GM19099 (cell line): ENCODE results near the gene SH2D3C.
A peak's percentile ranks its signal among the peaks of the same experiment; 100 is the strongest.

Experiments
- POLR2A ChIP-seq: IDR thresholded peaks from 3 replicates; pipeline ENCODE4 v1.6.1; 2011; ENCODE audit warnings: low read depth; ENCODE audit not compliant: insufficient read length; ENCODE audit errors: extremely low read depth

Gene SH2D3C

DNA sequence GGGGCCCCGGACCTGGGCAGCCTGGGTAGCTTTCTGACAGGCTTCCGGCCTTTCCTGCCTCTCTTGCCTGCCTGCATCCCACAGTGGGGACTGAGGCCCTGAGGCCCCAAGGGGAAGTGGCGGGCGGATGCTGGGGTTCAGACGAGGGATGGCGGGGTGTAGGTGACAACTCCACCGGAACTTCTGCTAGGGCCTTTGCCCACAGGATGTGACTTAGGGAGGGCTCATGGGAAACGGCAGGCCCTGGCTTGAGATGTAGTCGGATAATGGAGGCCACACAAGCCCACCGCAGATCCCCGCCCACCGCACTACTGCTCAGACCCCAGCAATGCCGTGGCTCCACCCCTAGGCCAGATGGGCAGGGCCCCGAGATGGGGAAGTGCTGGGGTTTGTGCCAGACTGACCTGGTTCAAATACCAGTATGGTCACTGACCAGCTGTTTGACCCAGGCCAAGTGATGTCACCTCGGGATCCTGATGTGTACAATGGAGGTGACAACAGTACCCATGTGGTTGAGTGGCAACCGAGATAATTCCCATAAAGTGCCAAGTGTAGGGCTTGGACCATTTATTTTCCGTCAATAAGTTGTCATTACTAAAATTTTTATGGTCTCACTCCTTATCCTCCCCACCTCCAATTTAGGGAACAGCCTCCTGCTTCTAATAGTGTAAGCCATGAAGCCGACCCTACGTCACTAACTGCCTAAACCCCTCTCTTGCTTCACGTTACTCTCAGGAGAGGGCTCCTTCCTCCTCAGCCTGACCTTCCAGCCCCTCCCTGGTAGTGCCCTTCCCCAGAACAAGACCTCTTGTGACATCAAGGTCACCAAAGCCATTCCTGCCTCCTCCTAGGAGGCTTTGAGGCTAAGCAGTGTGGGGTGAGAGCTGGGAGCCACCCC, 4.9 kb upstream of the SH2D3C start:
- TF ChIP-seq POLR2A: peak; percentile 25

DNA sequence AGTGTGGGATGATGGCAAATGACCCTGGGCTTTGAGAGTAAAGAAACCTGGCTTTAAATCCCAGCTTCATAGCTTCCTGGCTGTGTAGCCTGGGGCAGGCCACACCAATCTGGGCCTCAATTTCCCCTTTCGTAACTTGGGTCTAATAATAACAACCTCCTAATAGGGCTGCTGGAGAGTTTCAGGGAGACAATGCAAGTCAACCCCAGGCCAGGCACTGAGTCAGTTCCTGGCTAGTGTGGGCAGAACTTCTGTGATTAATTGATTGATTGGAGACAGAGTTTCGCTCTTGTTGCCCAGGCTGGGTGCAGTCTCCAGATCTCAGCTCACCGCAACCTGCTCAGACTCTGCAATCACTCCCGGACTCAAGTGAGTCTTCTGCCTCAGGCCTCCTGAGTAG, 3.3 kb upstream of the SH2D3C start:
- TF ChIP-seq POLR2A: no peak

DNA sequence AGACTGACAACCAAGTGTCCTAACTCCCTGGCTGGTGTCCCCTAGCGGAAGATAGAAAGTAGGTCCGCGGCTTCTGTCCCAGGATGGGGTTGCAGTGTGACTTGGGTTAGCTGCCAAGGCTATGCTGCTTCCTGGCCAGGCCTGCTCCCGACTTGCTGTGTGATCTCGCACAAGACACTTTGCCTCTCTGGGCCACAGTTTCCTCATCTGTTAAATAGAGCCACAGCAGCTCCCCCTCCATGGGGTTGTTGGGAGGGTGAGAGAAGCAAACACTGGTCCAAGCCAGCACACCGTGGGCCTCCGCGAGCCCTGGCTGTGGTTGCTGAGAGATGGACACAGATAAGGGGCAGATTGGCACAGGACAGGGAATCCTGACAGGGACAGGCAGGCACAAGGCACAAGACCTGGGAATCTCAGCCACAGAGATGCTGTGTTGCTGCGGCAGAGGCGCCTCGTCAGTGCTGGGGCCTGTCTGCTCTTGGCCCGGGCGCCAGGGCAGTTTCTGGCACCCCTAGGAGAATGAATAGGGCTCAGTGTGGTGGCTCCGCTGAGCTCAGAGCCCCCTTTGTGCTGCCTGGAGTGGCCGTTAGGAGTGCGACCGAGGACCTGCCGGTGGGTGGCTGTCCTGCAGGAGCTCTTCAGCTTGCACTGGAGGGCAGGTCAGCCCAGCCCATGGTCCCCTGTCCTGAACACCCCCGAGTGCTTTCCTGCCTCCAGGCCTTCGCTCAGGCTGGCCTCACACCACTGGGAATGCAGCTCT, 1.8 kb upstream of the SH2D3C start:
- no peak for TF ChIP-seq POLR2A

DNA sequence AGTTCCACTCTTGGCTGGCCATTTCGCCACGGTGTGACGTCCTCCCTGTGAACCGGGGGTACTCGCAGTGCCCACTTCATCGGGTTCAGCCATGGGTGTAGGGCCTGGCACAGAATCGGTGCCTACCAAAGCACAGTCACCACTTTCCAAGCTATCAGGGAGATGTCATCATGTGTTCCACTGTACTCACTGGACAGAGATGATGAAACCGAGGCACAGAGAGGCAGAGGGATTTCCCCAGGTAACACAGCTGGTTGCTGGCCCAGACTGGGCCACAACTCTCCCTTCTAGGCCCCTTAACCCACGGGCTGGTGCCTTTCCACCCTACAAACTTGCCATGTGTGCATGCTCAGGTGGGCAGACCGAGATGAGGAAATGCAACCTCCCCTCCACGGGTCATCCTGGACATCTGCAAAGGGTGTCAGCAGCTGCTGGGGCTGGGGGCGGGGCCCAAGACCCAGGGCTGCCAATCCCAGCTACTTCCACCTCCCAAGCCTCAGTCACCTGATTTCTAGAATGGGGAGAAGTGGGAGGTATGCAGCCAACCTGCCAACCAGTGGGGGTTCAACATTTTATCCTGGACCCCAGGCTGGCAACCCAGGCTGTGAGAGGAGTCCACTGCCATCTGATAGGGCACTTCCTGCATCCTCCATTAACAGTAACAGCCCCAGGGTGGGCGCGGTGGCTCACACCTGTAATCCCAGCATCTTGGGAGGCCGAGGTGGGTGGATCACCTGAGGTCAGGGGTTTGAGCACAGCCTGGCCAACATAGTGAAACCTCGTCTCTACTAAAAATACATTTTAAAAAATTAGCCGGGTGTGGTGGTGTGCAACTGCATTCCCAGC, 893 bp upstream of the SH2D3C start:
- TF ChIP-seq POLR2A: peak; percentile 56

DNA sequence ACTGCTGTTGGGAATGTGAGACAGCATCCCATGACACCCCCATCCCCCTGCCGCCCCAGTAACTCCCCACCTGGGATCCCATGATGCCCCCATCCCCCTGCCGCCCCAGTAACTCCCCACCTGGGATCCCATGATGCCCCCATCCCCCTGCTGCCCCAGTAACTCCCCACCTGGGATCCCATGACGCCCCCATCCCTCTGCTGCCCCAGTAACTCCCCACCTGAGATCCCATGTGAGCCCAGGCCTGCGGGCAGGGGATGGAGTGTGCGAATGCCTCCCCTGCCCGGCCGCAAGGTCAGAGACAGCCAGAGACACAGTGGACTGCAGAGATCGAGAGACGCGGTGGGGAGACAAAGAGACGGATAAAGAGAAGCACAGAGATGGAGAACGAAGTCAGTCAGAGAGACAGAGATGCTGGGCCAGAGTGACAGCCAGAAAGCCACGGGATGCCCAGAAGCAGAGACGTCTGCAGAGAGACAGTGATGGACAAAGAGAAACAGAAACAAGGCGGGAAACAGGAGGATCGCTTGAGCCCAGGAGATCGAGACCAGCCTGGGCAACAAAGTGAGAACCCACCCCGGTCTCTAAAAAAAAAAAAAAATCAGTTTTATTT, 992 bp downstream of the SH2D3C start:
- TF ChIP-seq POLR2A: no peak

DNA sequence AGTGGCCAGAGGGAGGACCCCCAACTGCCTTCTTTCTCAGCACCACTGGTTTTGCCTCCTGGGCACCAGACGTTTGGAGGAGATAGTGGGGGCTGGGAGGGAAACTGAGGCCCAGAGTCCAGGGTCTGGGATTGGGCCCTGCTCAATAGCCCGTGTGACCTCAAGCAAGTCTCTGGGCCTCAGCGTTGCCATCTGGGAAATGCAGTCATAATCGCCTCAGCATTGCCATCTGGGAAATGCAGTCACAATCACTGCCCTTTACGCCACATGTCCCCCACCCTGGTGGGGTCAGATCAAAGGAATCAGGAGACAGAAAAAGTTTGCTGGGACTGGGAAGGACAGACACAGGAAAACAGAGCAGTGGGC, 1.6 kb downstream of the SH2D3C start:
- no peak for TF ChIP-seq POLR2A

DNA sequence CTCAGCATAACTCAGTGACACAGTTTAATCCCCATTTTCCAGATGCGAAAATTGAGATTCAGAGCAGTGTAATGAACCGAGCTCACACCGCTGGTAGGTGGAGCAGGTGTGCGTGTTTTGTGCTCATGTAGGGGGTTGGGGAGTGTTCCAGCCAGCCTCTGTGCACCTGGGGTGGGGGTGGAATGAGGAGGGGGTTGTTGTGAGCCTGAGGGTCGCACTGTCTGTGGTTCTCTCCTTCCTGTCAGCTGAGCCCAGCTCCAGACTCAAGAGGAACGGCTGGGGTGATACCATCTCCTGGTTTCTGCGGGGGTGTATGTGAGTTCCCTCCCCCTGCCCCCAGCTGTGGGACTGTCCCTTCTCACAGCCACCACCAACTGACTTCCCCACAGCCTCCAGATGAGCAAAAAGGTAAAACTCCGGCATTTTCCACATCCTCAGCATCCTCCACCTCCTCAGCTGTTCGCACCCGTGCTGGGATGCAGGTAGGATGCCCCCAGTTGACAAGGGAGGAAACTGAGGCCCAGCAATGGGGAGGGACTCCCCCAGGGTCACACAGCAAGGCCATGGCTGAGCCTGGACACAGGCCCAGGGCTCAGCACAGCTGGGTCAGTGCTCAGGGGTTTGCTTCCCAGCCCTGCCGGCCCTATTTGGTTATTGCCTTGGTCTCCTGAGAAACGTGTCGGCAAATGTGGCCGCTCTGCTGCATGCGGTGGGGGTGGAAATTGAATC, 2.1 kb downstream of the SH2D3C start:
- TF ChIP-seq POLR2A: peak; percentile 40

DNA sequence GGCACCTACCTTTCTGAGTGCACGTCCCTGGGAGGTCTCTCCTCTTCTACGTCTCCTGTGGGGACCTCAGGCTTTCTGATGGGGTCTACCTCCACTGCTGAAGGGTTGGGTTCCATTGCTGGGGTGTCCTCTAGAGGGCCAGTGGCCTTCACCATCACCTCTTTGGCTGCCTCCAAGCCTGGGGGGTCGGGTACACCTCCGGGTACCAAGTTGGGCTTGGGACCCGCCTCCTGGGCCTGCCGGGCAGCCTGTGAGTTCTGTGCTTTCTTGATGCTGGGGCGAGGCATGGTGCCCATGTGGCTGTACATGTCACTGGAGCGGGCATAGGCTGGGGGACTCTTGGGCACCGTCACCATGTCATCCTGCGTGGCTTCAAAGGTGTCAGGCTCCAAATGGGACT, 4.5 kb downstream of the SH2D3C start:
- no peak for TF ChIP-seq POLR2A

DNA sequence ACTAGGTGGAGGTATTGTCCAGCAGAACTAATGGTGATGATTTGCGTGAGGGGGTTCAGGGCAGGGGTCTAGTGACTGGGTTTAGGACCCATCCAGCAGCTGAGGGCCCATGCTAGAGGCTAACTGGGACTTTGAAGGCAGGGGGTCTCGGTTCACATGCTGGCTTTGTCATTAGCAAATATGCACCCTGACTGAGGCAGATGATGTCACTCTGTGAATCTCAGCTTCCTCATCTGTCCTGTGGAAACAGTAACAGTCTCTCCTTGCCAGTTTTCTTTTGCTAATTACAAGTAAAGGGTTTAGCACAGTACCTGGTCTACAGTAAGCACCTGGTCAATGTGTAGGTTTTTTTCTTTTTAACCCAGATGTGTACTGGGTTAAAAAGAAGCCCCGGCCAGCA, 5.2 kb downstream of the SH2D3C start:
- TF ChIP-seq POLR2A: no peak

DNA sequence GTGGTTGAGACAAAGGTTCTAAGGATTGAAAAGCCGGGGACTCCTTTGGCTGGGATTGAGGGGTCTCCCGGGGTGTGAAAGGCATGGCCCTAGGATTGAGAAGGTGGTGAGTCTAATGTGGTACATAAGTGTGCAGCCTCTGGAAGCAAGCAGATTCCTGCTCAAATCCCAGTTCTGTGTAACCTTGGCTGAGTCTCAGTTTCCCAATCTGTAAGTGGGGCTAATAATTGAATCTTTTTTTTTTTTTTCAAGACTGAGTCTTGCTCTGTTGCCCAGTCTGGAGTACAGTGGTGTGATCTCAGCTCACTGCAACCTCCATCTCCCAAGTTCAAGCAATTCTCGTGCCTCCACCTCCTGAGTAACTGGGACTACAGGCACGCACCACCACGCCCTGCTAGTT, 5.9 kb downstream of the SH2D3C start:
- no peak for TF ChIP-seq POLR2A

DNA sequence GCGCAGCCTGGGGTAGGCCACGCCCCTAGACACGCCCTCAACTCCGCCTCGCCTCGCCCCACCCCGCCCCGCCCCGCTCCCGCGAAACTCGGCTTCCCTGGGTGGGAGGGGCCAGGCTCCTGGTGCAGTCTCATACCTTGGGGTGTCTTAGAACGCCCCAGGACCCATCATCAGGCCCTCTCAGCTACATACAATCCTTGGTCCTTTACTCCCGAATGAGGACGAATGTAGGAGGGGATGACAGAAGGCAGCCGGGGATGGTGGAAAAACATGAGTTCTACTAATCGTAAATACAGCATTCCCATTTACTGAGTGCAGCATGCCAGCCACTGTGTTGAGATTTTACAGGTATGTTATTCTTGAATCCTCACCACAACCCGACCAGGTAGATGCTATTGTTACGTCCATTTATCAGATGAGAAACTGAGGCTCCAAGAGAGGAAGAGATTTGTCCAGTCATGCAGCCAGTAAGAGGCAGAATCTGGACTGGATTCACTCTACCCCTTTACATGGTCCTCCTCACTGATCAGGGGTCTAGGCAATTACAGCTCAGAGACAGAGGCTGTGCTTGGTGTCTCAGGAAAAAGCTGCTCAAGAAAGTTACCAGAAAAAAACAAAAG, 6.8 kb downstream of the SH2D3C start:
- TF ChIP-seq POLR2A: no peak

DNA sequence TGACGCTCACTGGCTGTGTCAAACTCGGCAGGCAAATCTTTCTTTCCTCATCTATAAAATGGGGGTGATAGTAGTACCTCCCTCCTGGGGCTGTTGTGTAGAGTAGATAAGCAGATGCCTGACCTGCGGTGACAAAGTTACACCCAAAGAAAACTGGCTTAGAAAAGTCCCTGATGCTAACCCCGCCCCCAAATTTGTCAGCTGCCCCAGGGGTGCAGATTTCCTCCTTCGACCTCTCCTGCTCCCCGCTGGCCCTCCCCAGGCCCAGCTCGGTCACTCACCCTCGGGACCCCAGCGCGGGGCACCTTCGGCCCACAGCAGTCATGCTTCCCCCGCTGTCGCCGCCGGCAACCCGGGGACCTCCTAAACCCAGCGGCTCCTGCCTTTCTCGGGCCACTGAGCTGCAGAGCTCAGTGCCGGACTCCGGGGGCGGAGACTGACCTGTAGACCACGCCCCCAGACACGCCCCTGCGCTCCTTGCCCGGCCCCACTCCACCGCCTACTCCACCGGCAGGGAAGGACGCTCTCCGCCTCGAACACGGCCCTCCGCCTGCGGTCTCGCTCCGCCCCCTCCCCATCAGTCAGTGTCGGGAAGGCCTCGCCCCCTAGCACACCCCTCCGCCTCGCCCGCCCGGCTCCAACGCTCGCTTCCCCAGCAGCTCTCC, 7.4 kb downstream of the SH2D3C start:
- peak; percentile 22 for TF ChIP-seq POLR2A

DNA sequence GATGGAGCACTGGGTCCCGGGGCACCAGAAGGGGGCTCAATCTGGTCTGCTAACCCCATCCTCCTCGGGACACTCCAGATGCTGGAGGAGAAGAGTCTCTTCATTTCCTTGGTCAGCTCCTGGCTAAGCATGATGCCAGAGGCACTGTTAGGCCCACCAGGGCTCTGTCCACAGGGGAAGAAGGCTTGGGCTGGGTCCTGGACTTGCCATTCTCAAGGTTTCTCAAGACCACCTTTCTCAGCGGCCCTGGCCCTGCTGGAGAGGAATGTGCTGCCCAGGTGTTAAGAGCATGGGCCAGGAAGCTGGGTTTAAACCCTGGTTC, 7.9 kb downstream of the SH2D3C start:
- TF ChIP-seq POLR2A: no peak
